HG02973 (cell line): ENCODE data around the gene TCF4.

Experiments used
- ATAC-seq: cut with Tn5 transposase; IDR thresholded peaks from one replicate; pipeline ENCODE4 v1.9.1; 2021; ENCODE audit warnings: moderate library complexity; ENCODE audit not compliant: unreplicated experiment

The TCF4 gene

GRCh38 chr18:55354795-55355194 lies 233.2 kb downstream of the TCF4 start:
- ATAC-seq, result no peak

GRCh38 chr18:55353806-55354205 lies 234.2 kb downstream of the TCF4 start:
- ATAC-seq, result no peak

GRCh38 chr18:55353391-55353790 lies 234.6 kb downstream of the TCF4 start:
- ATAC-seq, result no peak

- ATAC-seq, result no peak
These were observed 235.8 kb downstream of the TCF4 start for GRCh38 chr18:55351980-55352714.

GRCh38 chr18:55351241-55351691 lies 236.7 kb downstream of the TCF4 start:
- ATAC-seq, result no peak

GRCh38 chr18:55349685-55350084 lies 238.3 kb downstream of the TCF4 start:
- no peak for ATAC-seq

- no peak for ATAC-seq
These were observed 240.8 kb downstream of the TCF4 start for GRCh38 chr18:55346961-55347740.

GRCh38 chr18:55346387-55346786 lies 241.6 kb downstream of the TCF4 start:
- no peak for ATAC-seq

- no peak for ATAC-seq
These were observed 242.7 kb downstream of the TCF4 start for GRCh38 chr18:55345103-55345950.

GRCh38 chr18:55343396-55344073 lies 244.5 kb downstream of the TCF4 start:
- peak; percentile 77 for ATAC-seq

- no peak for ATAC-seq
These were observed 247.0 kb downstream of the TCF4 start for GRCh38 chr18:55340998-55341397.

- no peak for ATAC-seq
These were observed 248.0 kb downstream of the TCF4 start for GRCh38 chr18:55339990-55340389.

- ATAC-seq, result no peak
These were observed 248.9 kb downstream of the TCF4 start for GRCh38 chr18:55338978-55339650.

- no peak for ATAC-seq
These were observed 250.0 kb downstream of the TCF4 start for GRCh38 chr18:55337908-55338521.

- no peak for ATAC-seq
These were observed 250.9 kb downstream of the TCF4 start for GRCh38 chr18:55337138-55337537.

GRCh38 chr18:55336438-55337100 lies 251.4 kb downstream of the TCF4 start:
- ATAC-seq, result no peak

GRCh38 chr18:55334875-55335274 lies 253.1 kb downstream of the TCF4 start:
- ATAC-seq, result no peak

GRCh38 chr18:55331301-55331700 lies 256.7 kb downstream of the TCF4 start:
- ATAC-seq, result no peak

GRCh38 chr18:55328301-55328700 lies 259.7 kb downstream of the TCF4 start:
- no peak for ATAC-seq
